Lower lobe of right lung (tissue), 2 donors: ENCODE results near the gene GPRIN2. TPM values are rescaled to one million over a fixed set of nuclear protein-coding genes. Genes with fewer than 3 reads are reported as not detected.
"Not testable (repeated sequence)": the region's sequence is repeated elsewhere in the genome, so short reads cannot be mapped to it uniquely, and the experiment has no call there.

ENCODE experiments used
- ATAC-seq, 2 donors: fragments of 200-7000 bp; cut with Tn5 transposase; one replicate each; pipeline ENCODE4 v1.9.1; 2020 to 2022; ENCODE audit warnings: mild to moderate bottlenecking in 2 of 2, moderate library complexity in 2 of 2
- DNase-seq: peaks from one replicate; pipeline ENCODE4 v3.0.0-alpha.2; 2020
- H3K27ac ChIP-seq: fragments of 200-600 bp; one replicate; pipeline ENCODE4 v1.8.0; 2022
- H3K27me3 ChIP-seq: fragments of 200-600 bp; one replicate; pipeline ENCODE4 v1.8.0; 2022; ENCODE audit warnings: low read depth
- H3K36me3 ChIP-seq: fragments of 200-600 bp; one replicate; pipeline ENCODE4 v1.8.0; 2022; ENCODE audit warnings: mild to moderate bottlenecking
- H3K4me1 ChIP-seq: fragments of 200-600 bp; one replicate; pipeline ENCODE4 v1.8.0; 2022
- H3K4me3 ChIP-seq: fragments of 200-600 bp; one replicate; pipeline ENCODE4 v1.8.0; 2022; ENCODE audit warnings: mild to moderate bottlenecking
- H3K9me3 ChIP-seq: fragments of 200-600 bp; one replicate; pipeline ENCODE4 v1.8.0; 2022
- intact Hi-C: fragments of 100-400 bp; cut with DNase I; formaldehyde crosslinking; loops from one replicate; pipeline ENCODE4 v1.11.0; 2022
- total RNA-seq: library from RNA; stranded (reverse); fragmentation: NEBNext Ultra II Directional; extraction: Animal tissue kit (Norgen Biotek cat#: 25700); gene quantifications from one replicate; pipeline ENCODE4 v1.2.1, GENCODE V29; 2021
- donor health status: DM: no; HTN: yes; CAD: no; lungs with severe emphysema.

The GPRIN2 gene
- total RNA-seq, 1 donor from 2014 or later: 42.1 TPM

- H3K27ac ChIP-seq, DNase-seq, H3K27me3 ChIP-seq, H3K4me1 ChIP-seq, intact Hi-C loops, ATAC-seq, H3K4me3 ChIP-seq, H3K9me3 ChIP-seq, H3K36me3 ChIP-seq: not testable (repeated sequence)
Observed at GRCh38 chr10:46584196-46584595, 27.7 kb upstream of the GPRIN2 start.

GRCh38 chr10:46582568-46582967 is 26.1 kb upstream of the GPRIN2 start:
- H3K27ac ChIP-seq, H3K36me3 ChIP-seq, DNase-seq, intact Hi-C loops, H3K9me3 ChIP-seq, H3K27me3 ChIP-seq, H3K4me1 ChIP-seq, H3K4me3 ChIP-seq: not testable (repeated sequence)
- ATAC-seq: peak; percentile 86 to 88

GRCh38 chr10:46581997-46582396 is 25.5 kb upstream of the GPRIN2 start:
- ATAC-seq, H3K27me3 ChIP-seq, H3K27ac ChIP-seq, H3K36me3 ChIP-seq, H3K9me3 ChIP-seq, DNase-seq, intact Hi-C loops, H3K4me1 ChIP-seq, H3K4me3 ChIP-seq: not testable (repeated sequence)

- H3K36me3 ChIP-seq, intact Hi-C loops, DNase-seq, H3K9me3 ChIP-seq, H3K4me3 ChIP-seq, H3K27ac ChIP-seq, H3K27me3 ChIP-seq, H3K4me1 ChIP-seq: not testable (repeated sequence)
- peak in 1 of 2 donors; percentile 1 for ATAC-seq
Observed at GRCh38 chr10:46579378-46579777, 22.9 kb upstream of the GPRIN2 start.

- H3K4me1 ChIP-seq, DNase-seq, H3K27ac ChIP-seq, H3K36me3 ChIP-seq, H3K9me3 ChIP-seq, intact Hi-C loops, H3K27me3 ChIP-seq: not testable (repeated sequence)
- ATAC-seq: peak; percentile 70 to 73
- H3K4me3 ChIP-seq: peak within 1 kb of the TSS; percentile 44
Observed at GRCh38 chr10:46578474-46579178, 22.2 kb upstream of the GPRIN2 start, which contains the start of gene SYT15. Gene SYT15 (plus strand): TSS chr10:46579128. CDS start chr10:46579169, 41 bp downstream.

GRCh38 chr10:46577624-46578473 is 21.4 kb upstream of the GPRIN2 start:
- H3K27me3 ChIP-seq, H3K4me1 ChIP-seq, H3K36me3 ChIP-seq, H3K27ac ChIP-seq, H3K9me3 ChIP-seq, intact Hi-C loops: not testable (repeated sequence)
- peak overlapping the region; percentile 44 for H3K4me3 ChIP-seq
- DNase-seq: peak; percentile 48
- ATAC-seq: peak in 1 of 2 donors; percentile 0

- H3K36me3 ChIP-seq, ATAC-seq, H3K4me1 ChIP-seq, H3K27me3 ChIP-seq, DNase-seq, intact Hi-C loops, H3K4me3 ChIP-seq, H3K9me3 ChIP-seq, H3K27ac ChIP-seq: not testable (repeated sequence)
Observed at GRCh38 chr10:46573884-46574283, 17.4 kb upstream of the GPRIN2 start.

GRCh38 chr10:46573314-46573713 is 16.9 kb upstream of the GPRIN2 start:
- DNase-seq, H3K9me3 ChIP-seq, H3K36me3 ChIP-seq, intact Hi-C loops, H3K4me3 ChIP-seq, H3K27me3 ChIP-seq, H3K27ac ChIP-seq, H3K4me1 ChIP-seq: not testable (repeated sequence)
- peak in 1 of 2 donors; percentile 41 for ATAC-seq

- H3K9me3 ChIP-seq, ATAC-seq, H3K4me3 ChIP-seq, H3K4me1 ChIP-seq, H3K27ac ChIP-seq, H3K27me3 ChIP-seq, DNase-seq, H3K36me3 ChIP-seq, intact Hi-C loops: not testable (repeated sequence)
Observed at GRCh38 chr10:46572765-46573164, 16.3 kb upstream of the GPRIN2 start.

- H3K9me3 ChIP-seq, ATAC-seq, H3K27ac ChIP-seq, intact Hi-C loops, DNase-seq, H3K4me1 ChIP-seq, H3K36me3 ChIP-seq, H3K4me3 ChIP-seq, H3K27me3 ChIP-seq: not testable (repeated sequence)
Observed at GRCh38 chr10:46570655-46571054, 14.2 kb upstream of the GPRIN2 start.

GRCh38 chr10:46567151-46567550 is 10.7 kb upstream of the GPRIN2 start:
- ATAC-seq, DNase-seq, H3K4me1 ChIP-seq, H3K27me3 ChIP-seq, H3K36me3 ChIP-seq, intact Hi-C loops, H3K27ac ChIP-seq, H3K9me3 ChIP-seq, H3K4me3 ChIP-seq: not testable (repeated sequence)
